H1 (cell line): ENCODE data around the gene LRRC17. TPM values are rescaled to one million over a fixed set of nuclear protein-coding genes. Genes with fewer than 3 reads are reported as not detected.
"Not testable (repeated sequence)": the region's sequence is repeated elsewhere in the genome, so short reads cannot be mapped to it uniquely, and the experiment has no call there.

Experiments
- CTCF ChIA-PET: fragments of 300-600 bp; sonication (Branson Sonifier 250); formaldehyde crosslinking; loops from one replicate; lab custom pipeline; 2021; ENCODE audit not compliant: partially characterized antibody; lab: Charles Lee
- POLR2A ChIA-PET: fragments of 300-600 bp; sonication (Branson Sonifier 250); formaldehyde crosslinking; loops from one replicate; lab custom pipeline; 2021; ENCODE audit warnings: inconsistent platforms; ENCODE audit not compliant: partially characterized antibody; lab: Charles Lee
- DNase-seq, 2 experiments: peaks; one replicate each; pipeline versions ENCODE4 v3.0.0 to v3.0.0-alpha.2; 2010 to 2022; ENCODE audit warnings: low spot score in 2 of 2, low read depth in 1 of 2, mixed read lengths in 1 of 2
- FAIRE-seq: peaks from 2 replicates; lab custom pipeline; 2011; peaks lifted over from hg19 to GRCh38; lab: Jason Lieb, UNC
- H2AFZ ChIP-seq: 2 replicates; pipeline ENCODE4 v1.8.1; 2012; ENCODE audit warnings: low read length, inconsistent platforms
- H2AK5ac ChIP-seq: 2 replicates; pipeline ENCODE4 v1.6.1; 2013; ENCODE audit warnings: low read depth, low read length
- H2BK120ac ChIP-seq: replicated peaks from 2 replicates; pipeline ENCODE3; 2013; ENCODE audit warnings: low read depth, low read length, inconsistent platforms
- H2BK12ac ChIP-seq: 2 replicates; pipeline ENCODE4 v1.6.1; 2013; ENCODE audit warnings: low read depth, low read length
- H2BK15ac ChIP-seq: 2 replicates; pipeline ENCODE4 v1.6.1; 2013; ENCODE audit warnings: low read length
- H2BK20ac ChIP-seq: 2 replicates; pipeline ENCODE4 v1.6.1; 2013; ENCODE audit warnings: low read length
- H2BK5ac ChIP-seq: 2 replicates; pipeline ENCODE4 v1.6.1; 2013; ENCODE audit warnings: low read depth, low read length
- H3K14ac ChIP-seq: 2 replicates; pipeline ENCODE4 v1.6.1; 2013; ENCODE audit warnings: inconsistent platforms; ENCODE audit not compliant: insufficient read length
- H3K18ac ChIP-seq: 2 replicates; pipeline ENCODE4 v1.6.1; 2013; ENCODE audit warnings: low read length; ENCODE audit errors: extremely low read depth
- H3K23ac ChIP-seq: 2 replicates; pipeline ENCODE4 v1.6.1; 2013; ENCODE audit warnings: inconsistent platforms; ENCODE audit not compliant: insufficient read length
- H3K23me2 ChIP-seq: 2 replicates; pipeline ENCODE4 v1.6.1; 2013; ENCODE audit warnings: low read depth, low read length
- H3K27ac ChIP-seq: 2 replicates; pipeline ENCODE4 v1.6.1; 2011; ENCODE audit warnings: low read depth, low read length, inconsistent platforms
- H3K27me3 ChIP-seq, 4 experiments: replicated peaks in 1 of 4; 1 replicate in 1 of 4; 2 replicates in 3 of 4; pipeline versions ENCODE4 v1.6.1 to v1.8.1; 2011 to 2013; ENCODE audit warnings: low read length in 3 of 4, mild to moderate bottlenecking in 3 of 4, inconsistent platforms in 2 of 4, mixed read lengths in 2 of 4, moderate library complexity in 1 of 4; ENCODE audit not compliant: control insufficient read depth in 3 of 4, insufficient read depth in 3 of 4; ENCODE audit errors: extremely low read depth in 1 of 4
- H3K36me3 ChIP-seq, 4 experiments: 2 replicates each; pipeline versions ENCODE4 v1.6.1 to v1.8.1; 2011 to 2013; ENCODE audit warnings: mild to moderate bottlenecking in 4 of 4, low read length in 3 of 4, moderate library complexity in 2 of 4, control low read depth in 1 of 4, inconsistent platforms in 1 of 4; ENCODE audit not compliant: insufficient read depth in 4 of 4, control insufficient read depth in 2 of 4
- H3K4ac ChIP-seq: replicated peaks from 2 replicates; pipeline ENCODE3; 2013; ENCODE audit warnings: low read length, low read depth, mixed read lengths, inconsistent platforms; ENCODE audit not compliant: insufficient read length
- H3K4me1 ChIP-seq, 4 experiments: replicated peaks in 1 of 4; 1 replicate in 1 of 4; 2 replicates in 3 of 4; pipeline versions ENCODE4 v1.6.1 to v1.8.1; 2011 to 2013; ENCODE audit warnings: low read length in 3 of 4, inconsistent platforms in 2 of 4, mixed read lengths in 1 of 4; ENCODE audit not compliant: insufficient read depth in 4 of 4, control insufficient read depth in 3 of 4
- H3K4me2 ChIP-seq, 2 experiments: 2 replicates each; pipeline versions ENCODE4 v1.6.1 to v1.8.1; 2011 to 2013; ENCODE audit warnings: low read depth in 2 of 2, low read length in 2 of 2, control low read depth in 1 of 2, inconsistent platforms in 1 of 2, mild to moderate bottlenecking in 1 of 2; ENCODE audit not compliant: insufficient read depth in 1 of 2
- H3K4me3 ChIP-seq, 4 experiments: fragments of 200-600, 300-600 bp in 1 of 4; sonication (generic), shearing (Covaris generic), sonication (Bioruptor Twin) in 1 of 4; 2 replicates each; pipeline versions ENCODE4 v1.5.1 to v1.8.1; 2011 to 2016; ENCODE audit warnings: low read length in 4 of 4, low read depth in 3 of 4, control low read depth in 2 of 4, inconsistent platforms in 2 of 4, mild to moderate bottlenecking in 2 of 4, mixed read lengths in 1 of 4, moderate library complexity in 1 of 4; ENCODE audit not compliant: insufficient read depth in 2 of 4; ENCODE audit errors: extremely low read depth in 1 of 4
- H3K56ac ChIP-seq: replicated peaks from 2 replicates; pipeline ENCODE3; 2013; ENCODE audit warnings: low read depth, mild to moderate bottlenecking, mixed read lengths, low read length, inconsistent platforms; ENCODE audit not compliant: insufficient read length
- H3K79me1 ChIP-seq: 2 replicates; pipeline ENCODE4 v1.6.1; 2013; ENCODE audit warnings: low read depth, low read length, control low read depth
- H3K79me2 ChIP-seq, 2 experiments: 2 replicates each; pipeline versions ENCODE4 v1.6.1 to v1.8.1; 2012 to 2013; ENCODE audit warnings: low read length in 2 of 2, mild to moderate bottlenecking in 2 of 2, inconsistent platforms in 1 of 2; ENCODE audit not compliant: insufficient read depth in 2 of 2, control insufficient read depth in 1 of 2
- H3K9ac ChIP-seq, 4 experiments: replicated peaks in 1 of 4; 1 replicate in 1 of 4; 2 replicates in 3 of 4; pipeline versions ENCODE4 v1.6.1 to v1.8.1; 2011 to 2013; ENCODE audit warnings: low read depth in 3 of 4, low read length in 3 of 4, control low read depth in 2 of 4, mild to moderate bottlenecking in 2 of 4, moderate library complexity in 2 of 4, inconsistent platforms in 1 of 4; ENCODE audit errors: extremely low read depth in 1 of 4
- H3K9me3 ChIP-seq, 2 experiments: 2 replicates each; pipeline versions ENCODE4 v1.6.1 to v1.8.1; 2012 to 2013; ENCODE audit warnings: mild to moderate bottlenecking in 2 of 2, moderate library complexity in 2 of 2, control low read depth in 1 of 2, inconsistent platforms in 1 of 2, low read depth in 1 of 2, low read length in 1 of 2, mixed read lengths in 1 of 2; ENCODE audit not compliant: insufficient read depth in 2 of 2
- H4K20me1 ChIP-seq, 2 experiments: replicated peaks in 1 of 2; 2 replicates each; pipeline versions ENCODE3 to v1.8.1; 2011 to 2013; ENCODE audit warnings: inconsistent platforms in 2 of 2, low read length in 2 of 2, mild to moderate bottlenecking in 1 of 2; ENCODE audit not compliant: insufficient read depth in 2 of 2, control insufficient read depth in 1 of 2
- H4K5ac ChIP-seq: 2 replicates; pipeline ENCODE4 v1.6.1; 2013; ENCODE audit warnings: low read length, low read depth, mixed read lengths, inconsistent platforms; ENCODE audit not compliant: insufficient read length
- H4K8ac ChIP-seq: 2 replicates; pipeline ENCODE4 v1.8.0; 2013; ENCODE audit warnings: mild to moderate bottlenecking, moderate library complexity, low read length, inconsistent platforms; ENCODE audit not compliant: insufficient read depth; ENCODE audit errors: extremely low read depth
- H4K91ac ChIP-seq: replicated peaks from 2 replicates; pipeline ENCODE3; 2013; ENCODE audit warnings: low read length, mixed read lengths, inconsistent platforms; ENCODE audit not compliant: insufficient read length
- WGBS, 2 experiments: shearing (Covaris generic) in 1 of 2; methylation state at CpG; one replicate each; pipeline versions ENCODE4 v1.1.6 to v1.1.7; 2013 to 2015; ENCODE audit warnings: low lambda C conversion rate in 2 of 2, mixed read lengths in 2 of 2, inconsistent platforms in 1 of 2, low coverage in 1 of 2, missing lambda C conversion rate in 1 of 2; ENCODE audit not compliant: insufficient replicate concordance in 2 of 2, insufficient coverage in 1 of 2, insufficient read length in 1 of 2; ENCODE audit errors: extremely low coverage in 1 of 2, missing lambda C conversion rate in 1 of 2; 5-methylcytosine and 5-hydroxymethylcytosine counted together
- polyA plus RNA-seq, 7 experiments: library from polyadenylated mRNA; depleted of rRNA in 3 of 7; stranded (reverse) in 5 of 7; unstranded in 2 of 7; fragments of >200 nt in 5 of 7; fragments of 200-250 nt in 2 of 7; gene quantifications; 1 replicate in 5 of 7; 2 replicates in 1 of 7; 4 replicates in 1 of 7; pipeline versions ENCODE4 v1.2.1 to v1.2.3, GENCODE V29; 2011 to 2013; ENCODE audit warnings: missing spikeins in 2 of 7, mixed read lengths in 2 of 7
- total RNA-seq: library from RNA; stranded (reverse); fragmentation: NEBNext Ultra II Directional; extraction: Animal tissue kit (Norgen Biotek cat#: 25700); gene quantifications from 2 replicates; pipeline ENCODE4 v1.2.1, GENCODE V29; 2021

The LRRC17 gene
- total and polyA plus RNA-seq, 2 of the 8 experiments (the other 6 are each of a cell fraction or from before 2014, with no cell fraction given), result 3.0 TPM

GRCh38 chr7:102902052-102902451, 10.7 kb upstream of the LRRC17 start:
- H4K5ac ChIP-seq, H2BK120ac ChIP-seq, H2AFZ ChIP-seq, H3K4me2 ChIP-seq, H2BK20ac ChIP-seq, H3K4me1 ChIP-seq, H3K23me2 ChIP-seq, H4K8ac ChIP-seq, H3K9ac ChIP-seq, POLR2A ChIA-PET, H3K27me3 ChIP-seq, H2BK12ac ChIP-seq, H3K4ac ChIP-seq, H3K79me2 ChIP-seq, H2BK15ac ChIP-seq, H3K18ac ChIP-seq, H4K91ac ChIP-seq, H3K56ac ChIP-seq, H4K20me1 ChIP-seq, H3K36me3 ChIP-seq, H3K14ac ChIP-seq, DNase-seq, H3K27ac ChIP-seq, H3K79me1 ChIP-seq, FAIRE-seq, H2AK5ac ChIP-seq, H3K23ac ChIP-seq, H3K9me3 ChIP-seq, H3K4me3 ChIP-seq, H2BK5ac ChIP-seq: not testable (repeated sequence)
- WGBS, 2 experiments, result 87% methylated on average over 2 of the region's 2 CpGs; no CpG with 5 or more reads in 1 of the 2 experiments
- CTCF ChIA-PET, result interaction anchor here (0.6 to 1.5 kb wide), 2 partner anchors 17 to 1824 kb away, joined by 5 read pairs; no protein-coding TSS in a partner anchor

DNA sequence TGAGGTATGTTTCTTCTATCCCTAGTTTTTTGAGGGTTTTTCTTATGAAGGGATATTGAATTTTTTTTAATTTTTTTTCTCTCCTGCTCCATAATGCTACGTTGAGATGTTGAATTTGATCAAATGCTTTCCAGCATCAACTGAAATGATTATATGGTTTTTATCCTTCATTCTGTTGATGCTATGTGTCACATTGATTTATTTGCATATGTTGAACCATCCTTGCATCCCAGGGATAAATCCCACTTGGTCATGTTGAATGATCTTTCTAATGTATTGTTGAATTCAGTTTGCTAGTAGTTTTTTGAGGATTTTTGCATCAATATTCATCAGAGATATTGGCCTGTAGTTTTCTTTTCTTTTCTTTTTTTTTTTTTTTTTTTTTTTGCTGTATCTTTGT, 9.2 kb upstream of the LRRC17 start:
- DNase-seq, H3K23ac ChIP-seq, H3K9ac ChIP-seq, H2BK12ac ChIP-seq, H3K36me3 ChIP-seq, H2BK15ac ChIP-seq, H2AK5ac ChIP-seq, H4K20me1 ChIP-seq, FAIRE-seq, H3K56ac ChIP-seq, H2BK20ac ChIP-seq, H3K27me3 ChIP-seq, H4K5ac ChIP-seq, H2AFZ ChIP-seq, H3K27ac ChIP-seq, H3K14ac ChIP-seq, H3K18ac ChIP-seq, CTCF ChIA-PET, H3K9me3 ChIP-seq, H4K8ac ChIP-seq, H3K79me2 ChIP-seq, H3K4me2 ChIP-seq, POLR2A ChIA-PET, H3K79me1 ChIP-seq, H2BK5ac ChIP-seq, H4K91ac ChIP-seq, H3K23me2 ChIP-seq, H3K4me3 ChIP-seq, H2BK120ac ChIP-seq, H3K4ac ChIP-seq, H3K4me1 ChIP-seq: not testable (repeated sequence)
- 86% methylated on average over 1 of the region's 1 CpG; no CpG with 5 or more reads in 1 of the 2 experiments for WGBS, 2 experiments
